MM.1S (cell line): ENCODE measurements around the gene AP1M1.

ENCODE experiments used
- DNase-seq: peaks from one replicate; pipeline ENCODE4 v3.0.0-alpha.2; 2015
- H2AFZ ChIP-seq: fragments of 300-600 bp; sonication (generic); 2 replicates; pipeline ENCODE4 v1.6.0; 2016; ENCODE audit warnings: antibody characterized with exemption, low read length
- H3F3A ChIP-seq: fragments of 300-600 bp; sonication (generic); 2 replicates; pipeline ENCODE4 v1.6.1; 2016; ENCODE audit warnings: mild to moderate bottlenecking, antibody characterized with exemption, low read length, moderate library complexity, mixed read lengths; ENCODE audit not compliant: insufficient read depth
- H3K27ac ChIP-seq: fragments of 300-600 bp; sonication (generic); 2 replicates; pipeline ENCODE4 v1.5.1; 2016; ENCODE audit warnings: mild to moderate bottlenecking, low read length
- H3K27me3 ChIP-seq: fragments of 300-600 bp; sonication (generic); replicated peaks from 2 replicates; pipeline ENCODE4 v1.6.0; 2016; ENCODE audit warnings: low read length; ENCODE audit not compliant: insufficient read depth
- H3K36me3 ChIP-seq: fragments of 300-600 bp; sonication (generic); replicated peaks from 2 replicates; pipeline ENCODE4 v1.6.1; 2016; ENCODE audit warnings: mild to moderate bottlenecking, low read length, mixed read lengths; ENCODE audit not compliant: insufficient read depth
- H3K4me1 ChIP-seq: fragments of 300-600 bp; sonication (generic); 2 replicates; pipeline ENCODE4 v1.6.1; 2016; ENCODE audit warnings: low read length, mixed read lengths
- H3K4me2 ChIP-seq: fragments of 300-600 bp; sonication (generic); 2 replicates; pipeline ENCODE4 v1.6.0; 2016; ENCODE audit warnings: low read depth, low read length
- H3K4me3 ChIP-seq: fragments of 300-600 bp; sonication (generic); 2 replicates; pipeline ENCODE4 v1.5.1; 2016; ENCODE audit warnings: low read length, mixed read lengths
- H3K79me2 ChIP-seq: fragments of 300-600 bp; sonication (generic); 2 replicates; pipeline ENCODE4 v1.6.1; 2016; ENCODE audit warnings: mixed run types, low read length, mixed read lengths
- H3K9ac ChIP-seq: fragments of 300-600 bp; sonication (generic); 2 replicates; pipeline ENCODE4 v1.6.1; 2016; ENCODE audit warnings: low read length, mixed read lengths
- H3K9me2 ChIP-seq: fragments of 300-600 bp; sonication (generic); replicated peaks from 2 replicates; pipeline ENCODE4 v1.6.1; 2016; ENCODE audit warnings: mild to moderate bottlenecking, low read length, mixed read lengths; ENCODE audit not compliant: insufficient read depth
- H3K9me3 ChIP-seq: fragments of 300-600 bp; sonication (generic); replicated peaks from 2 replicates; pipeline ENCODE4 v1.6.1; 2016; ENCODE audit warnings: mild to moderate bottlenecking, low read length, mixed read lengths; ENCODE audit not compliant: insufficient read depth
- H4K20me1 ChIP-seq: fragments of 300-600 bp; sonication (generic); 2 replicates; pipeline ENCODE4 v1.6.1; 2016; ENCODE audit warnings: mild to moderate bottlenecking, low read length, moderate library complexity, mixed read lengths; ENCODE audit not compliant: insufficient read depth
- EZH2 ChIP-seq: fragments of 300-600 bp; sonication (generic); optimal IDR thresholded peaks from 2 replicates; pipeline ENCODE3; 2017; ENCODE audit warnings: low read depth, mild to moderate bottlenecking, antibody characterized with exemption, low read length, mixed read lengths
- EZH2phosphoT487 ChIP-seq: fragments of 300-600 bp; sonication (generic); IDR thresholded peaks from 2 replicates; pipeline ENCODE4 v1.6.1; 2018; ENCODE audit warnings: antibody characterized with exemption, low read length
- TF ChIP-seq, protein P1 (sequence below): fragments of 300-600 bp; sonication (generic); IDR thresholded peaks from 2 replicates; pipeline ENCODE4 v1.5.1; 2016; ENCODE audit warnings: antibody characterized with exemption, low read length, mixed read lengths

AP1M1 gene

DNA sequence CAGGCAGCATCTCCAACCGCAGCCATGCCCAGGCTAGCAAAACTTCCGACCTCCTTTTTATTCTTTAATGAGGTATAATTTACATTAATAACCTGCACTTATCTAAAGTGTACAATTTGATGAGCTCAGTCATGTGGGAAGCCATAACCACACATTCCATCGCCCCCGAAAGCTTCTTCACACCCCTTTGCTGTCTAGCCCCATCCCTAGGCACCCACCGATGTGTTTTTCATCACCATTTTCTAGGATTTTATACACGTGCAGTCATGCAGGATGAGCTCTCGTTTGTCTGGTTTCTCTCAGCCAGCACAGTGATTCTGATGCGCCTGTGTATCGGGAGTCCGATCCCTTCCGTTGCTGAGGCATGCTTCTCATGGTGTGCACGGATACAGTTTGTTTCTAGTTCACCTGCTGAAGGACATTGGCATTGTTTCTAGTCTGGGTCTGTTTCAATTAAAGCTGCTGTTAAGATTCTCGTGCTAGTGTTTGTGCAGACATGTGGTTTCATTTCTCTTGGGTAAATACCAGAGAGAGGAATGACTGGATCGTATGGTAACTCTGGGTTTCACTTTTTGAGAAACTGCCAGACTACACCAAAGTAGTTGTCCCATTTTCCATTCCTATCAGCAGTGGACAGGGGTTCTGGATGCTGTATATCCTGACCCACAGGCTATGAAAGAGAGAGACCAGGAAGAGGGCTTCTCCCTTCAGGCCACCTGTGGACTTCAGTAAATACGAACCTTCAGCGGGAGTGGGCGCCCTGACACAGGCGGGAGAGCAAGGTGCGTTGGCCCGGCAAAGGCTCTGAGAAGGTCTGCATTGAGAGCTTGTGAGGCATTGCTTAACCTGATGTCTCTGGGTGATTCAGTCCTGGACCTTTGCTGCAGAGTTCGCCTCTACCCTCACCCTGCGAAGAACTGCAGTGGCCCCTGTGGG lies 4.9 kb downstream of the AP1M1 start:
- H3K9me2 ChIP-seq = no peaks in the 10 kb centered on the region
- H2AFZ ChIP-seq = no peak overlapping the region
- H3K9me3 ChIP-seq = no peaks in the 10 kb centered on the region
- H3K79me2 ChIP-seq = peaks cover 32% of the 10 kb centered on the region
- no peaks in the 10 kb centered on the region for H4K20me1 ChIP-seq
- DNase-seq = no peak
- no peaks in the 10 kb centered on the region for H3F3A ChIP-seq
- H3K27me3 ChIP-seq = no peaks in the 10 kb centered on the region
- H3K36me3 ChIP-seq = no peaks in the 10 kb centered on the region
- no peak overlapping the region for H3K4me3 ChIP-seq
- TF ChIP-seq EZH2phosphoT487 = no peak
- no peak for TF ChIP-seq EZH2
- TF ChIP-seq, protein P1, sequence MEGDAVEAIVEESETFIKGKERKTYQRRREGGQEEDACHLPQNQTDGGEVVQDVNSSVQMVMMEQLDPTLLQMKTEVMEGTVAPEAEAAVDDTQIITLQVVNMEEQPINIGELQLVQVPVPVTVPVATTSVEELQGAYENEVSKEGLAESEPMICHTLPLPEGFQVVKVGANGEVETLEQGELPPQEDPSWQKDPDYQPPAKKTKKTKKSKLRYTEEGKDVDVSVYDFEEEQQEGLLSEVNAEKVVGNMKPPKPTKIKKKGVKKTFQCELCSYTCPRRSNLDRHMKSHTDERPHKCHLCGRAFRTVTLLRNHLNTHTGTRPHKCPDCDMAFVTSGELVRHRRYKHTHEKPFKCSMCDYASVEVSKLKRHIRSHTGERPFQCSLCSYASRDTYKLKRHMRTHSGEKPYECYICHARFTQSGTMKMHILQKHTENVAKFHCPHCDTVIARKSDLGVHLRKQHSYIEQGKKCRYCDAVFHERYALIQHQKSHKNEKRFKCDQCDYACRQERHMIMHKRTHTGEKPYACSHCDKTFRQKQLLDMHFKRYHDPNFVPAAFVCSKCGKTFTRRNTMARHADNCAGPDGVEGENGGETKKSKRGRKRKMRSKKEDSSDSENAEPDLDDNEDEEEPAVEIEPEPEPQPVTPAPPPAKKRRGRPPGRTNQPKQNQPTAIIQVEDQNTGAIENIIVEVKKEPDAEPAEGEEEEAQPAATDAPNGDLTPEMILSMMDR = no peak
- no peak overlapping the region for H3K9ac ChIP-seq
- H3K4me2 ChIP-seq = no peak overlapping the region
- no peak overlapping the region for H3K27ac ChIP-seq
- H3K4me1 ChIP-seq = no peaks in the 10 kb centered on the region

- H3F3A ChIP-seq = no peaks in the 10 kb centered on the region
Observed at GRCh38 chr19:16203256-16204004, 5.7 kb downstream of the AP1M1 start.

GRCh38 chr19:16204005-16204294 lies 6.2 kb downstream of the AP1M1 start:
- no peak overlapping the region for H2AFZ ChIP-seq
- peaks cover 20% of the 10 kb centered on the region for H3K79me2 ChIP-seq
- H3K27me3 ChIP-seq = no peaks in the 10 kb centered on the region
- no peaks in the 10 kb centered on the region for H3K9me3 ChIP-seq
- H3K4me2 ChIP-seq = no peak overlapping the region
- no peak overlapping the region for H3K27ac ChIP-seq
- H3F3A ChIP-seq = no peaks in the 10 kb centered on the region
- DNase-seq = no peak
- H4K20me1 ChIP-seq = no peaks in the 10 kb centered on the region
- H3K4me3 ChIP-seq = no peak overlapping the region
- no peak overlapping the region for H3K9ac ChIP-seq
- no peaks in the 10 kb centered on the region for H3K36me3 ChIP-seq
- TF ChIP-seq, protein P1 = no peak
- no peak for TF ChIP-seq EZH2
- no peak for TF ChIP-seq EZH2phosphoT487
- no peaks in the 10 kb centered on the region for H3K9me2 ChIP-seq
- no peaks in the 10 kb centered on the region for H3K4me1 ChIP-seq

More at GRCh38 chr19:16203256-16204004, 5.7 kb downstream of the AP1M1 start:
- Histone ChIP-seq H2AFZ (no peak overlapping the region), H3K9me3 (no peaks in the 10 kb centered on the region), H3K4me1 (no peaks in the 10 kb centered on the region), H3K27ac (no peak overlapping the region), H3K4me2 (no peak overlapping the region), H4K20me1 (no peaks in the 10 kb centered on the region), H3K79me2 (peaks cover 25% of the 10 kb centered on the region), H3K36me3 (no peaks in the 10 kb centered on the region), H3K9ac (no peak overlapping the region), H3K4me3 (no peak overlapping the region), H3K9me2 (no peaks in the 10 kb centered on the region), H3K27me3 (no peaks in the 10 kb centered on the region)
- TF ChIP-seq EZH2phosphoT487 = no peak
- no peak for TF ChIP-seq EZH2
- TF ChIP-seq, protein P1 = no peak
- no peak for DNase-seq
